K562 (cell line): ENCODE results near the gene MYO18A. TPM values are rescaled to one million over a fixed set of nuclear protein-coding genes. Genes with fewer than 3 reads are reported as not detected.
A peak's percentile ranks its signal among the peaks of the same experiment; 100 is the strongest.

Experiments
- ATAC-seq: fragments of 200-7000 bp; cut with Tn5 transposase; 3 replicates; pipeline ENCODE4 v1.9.1; 2020; ENCODE audit warnings: moderate library complexity
- BruUV-seq: library from RNA; stranded (reverse); fragments of 400-500 nt; replicated peaks from 2 replicates; lab custom pipeline; 2021; lab: Mats Ljungman, UMichigan
- CTCF ChIA-PET: fragments of 300-600 bp; formaldehyde crosslinking; extraction: SDS; loops from one replicate; lab custom pipeline; 2021; ENCODE audit warnings: low intra/inter-chr PET ratio; lab: Yijun Ruan, JAX
- POLR2A ChIA-PET: fragments of 300-600, 350-650 bp; sonication (Branson Sonifier 250); formaldehyde crosslinking; extraction: SDS; loops from one replicate; lab custom pipeline; 2021; ENCODE audit warnings: antibody characterized with exemption, inconsistent platforms; lab: Yijun Ruan, JAX
- DNase-seq, 4 experiments: peaks; one replicate each; pipeline versions ENCODE4 v3.0.0 to v3.0.0-alpha.2; 2011 to 2018; ENCODE audit warnings: low spot score in 3 of 4, mixed read lengths in 3 of 4; ENCODE audit errors: extremely low read depth in 1 of 4
- FAIRE-seq: peaks from 2 replicates; lab custom pipeline; 2011; peaks lifted over from hg19 to GRCh38; lab: Jason Lieb, UNC
- H2AFZ ChIP-seq: 2 replicates; pipeline ENCODE4 v1.6.0; 2011; ENCODE audit warnings: low read depth, low read length, control low read depth, inconsistent platforms
- H3K27ac ChIP-seq: fragments of 200-600 bp; 3 replicates; pipeline ENCODE4 v1.8.0; 2011; ENCODE audit warnings: low read depth, mild to moderate bottlenecking, control low read depth, inconsistent platforms, low read length, moderate library complexity, mixed read lengths; ENCODE audit errors: extremely low read depth
- H3K27me3 ChIP-seq, 2 experiments: fragments of 300-600 bp in 1 of 2; 2 replicates in 1 of 2; 3 replicates in 1 of 2; pipeline versions ENCODE4 v1.6.0 to v1.8.0; 2011; ENCODE audit warnings: inconsistent platforms in 2 of 2, low read length in 2 of 2, mild to moderate bottlenecking in 1 of 2, mixed read lengths in 1 of 2, moderate library complexity in 1 of 2; ENCODE audit not compliant: control insufficient read depth in 2 of 2, insufficient read depth in 2 of 2
- H3K36me3 ChIP-seq: fragments of 300-600 bp; 3 replicates; pipeline ENCODE4 v1.8.0; 2011; ENCODE audit warnings: mild to moderate bottlenecking, low read length, inconsistent platforms; ENCODE audit not compliant: control insufficient read depth, insufficient read depth
- H3K4me1 ChIP-seq, 2 experiments: fragments of 200-600 bp in 1 of 2; replicated peaks in 1 of 2; 2 replicates in 1 of 2; 3 replicates in 1 of 2; pipeline versions ENCODE4 v1.5.1 to v1.8.0; 2011; ENCODE audit warnings: inconsistent platforms in 2 of 2, low read length in 2 of 2, mild to moderate bottlenecking in 1 of 2, mixed read lengths in 1 of 2, moderate library complexity in 1 of 2; ENCODE audit not compliant: control insufficient read depth in 2 of 2, insufficient read depth in 2 of 2
- H3K4me2 ChIP-seq: 2 replicates; pipeline ENCODE4 v1.6.1; 2011; ENCODE audit warnings: low read length, control low read depth, inconsistent platforms, mixed read lengths; ENCODE audit not compliant: insufficient read depth
- H3K4me3 ChIP-seq: fragments of 200-600 bp; sonication (generic), shearing (Covaris generic); 2 replicates; pipeline ENCODE4 v1.5.1; 2016; ENCODE audit warnings: control low read depth, inconsistent platforms
- H3K79me2 ChIP-seq: fragments of 200-600 bp; 3 replicates; pipeline ENCODE4 v1.8.0; 2011; ENCODE audit warnings: low read length, inconsistent platforms; ENCODE audit not compliant: control insufficient read depth, insufficient read depth
- H3K9ac ChIP-seq, 2 experiments: 2 replicates each; pipeline versions ENCODE4 v1.6.0 to v1.6.1; 2011; ENCODE audit warnings: low read depth in 2 of 2, low read length in 2 of 2, control low read depth in 1 of 2, inconsistent platforms in 1 of 2, mild to moderate bottlenecking in 1 of 2, mixed read lengths in 1 of 2; ENCODE audit not compliant: insufficient read depth in 1 of 2
- H3K9me1 ChIP-seq: one replicate; pipeline ENCODE4 v1.6.0; 2011; ENCODE audit warnings: inconsistent platforms, mild to moderate bottlenecking, low read length, moderate library complexity; ENCODE audit not compliant: control insufficient read depth, insufficient read depth
- H3K9me3 ChIP-seq: replicated peaks from 2 replicates; pipeline ENCODE4 v1.5.1; 2011; ENCODE audit warnings: low read depth, low read length, inconsistent platforms; ENCODE audit not compliant: control insufficient read depth, insufficient read depth
- H4K20me1 ChIP-seq: replicated peaks from 2 replicates; pipeline ENCODE4 v1.6.1; 2011; ENCODE audit warnings: low read length, inconsistent platforms, mixed read lengths; ENCODE audit not compliant: control insufficient read depth, insufficient read depth
- ILK ChIP-seq: fragments of 450-650 bp; IDR thresholded peaks from 2 replicates; pipeline ENCODE4 v1.6.1; 2016; ENCODE audit warnings: missing genetic modification characterization, low read depth, mild to moderate bottlenecking, missing compliant biosample characterization, moderate library complexity, borderline replicate concordance
- MCM2 ChIP-seq: fragments of 450-650 bp; IDR thresholded peaks from 2 replicates; pipeline ENCODE4 v1.6.1; 2017; ENCODE audit warnings: low read depth, mild to moderate bottlenecking
- RAD51 ChIP-seq: fragments of 450-650 bp; IDR thresholded peaks from 2 replicates; pipeline ENCODE4 v1.7.1; 2016; ENCODE audit warnings: low read depth, mild to moderate bottlenecking, borderline replicate concordance
- ZKSCAN3 ChIP-seq: fragments of 250-450 bp; sonication (Bioruptor Pico); IDR thresholded peaks from 2 replicates; pipeline ENCODE4 v1.4.0; 2020
- ZNF311 ChIP-seq: fragments of 250-450 bp; sonication (Bioruptor Pico); IDR thresholded peaks from 2 replicates; pipeline ENCODE4 v1.4.0; 2020; ENCODE audit warnings: mild to moderate bottlenecking, moderate library complexity
- ZNF431 ChIP-seq: sonication (generic); formaldehyde crosslinking; IDR thresholded peaks from 2 replicates; pipeline ENCODE4 v1.8.0; 2022; ENCODE audit warnings: mild to moderate bottlenecking, missing genetic modification reagents
- WGBS: fragments of 100-300 bp; shearing (Covaris generic); methylation state at CpG from one replicate; pipeline ENCODE4 v1.1.6; 2016; ENCODE audit warnings: low coverage, mixed read lengths; ENCODE audit not compliant: insufficient coverage; ENCODE audit errors: missing lambda C conversion rate; 5-methylcytosine and 5-hydroxymethylcytosine counted together
- in situ Hi-C: fragments of 300-500 bp; cut with MboI; formaldehyde crosslinking; loops from 4 replicates; pipeline ENCODE4 v1.15.0; 2018; ENCODE audit warnings: inconsistent platforms, mixed read lengths
- intact Hi-C: fragments of 100-400 bp; cut with micrococcal nuclease; formaldehyde crosslinking; loops from 2 replicates; pipeline ENCODE4 v1.14.2; 2022
- polyA plus RNA-seq, 8 experiments: library from polyadenylated mRNA; depleted of rRNA in 4 of 8; stranded (reverse) in 5 of 8; unstranded in 3 of 8; fragments of >200 nt; fragmentation: Nextera tagmentation in 2 of 8; fragmentation: Illumina TruSeq in 1 of 8; extraction: Ambion mirVana in 2 of 8; extraction: Trizol in 1 of 8; gene quantifications; 2 replicates each; pipeline versions ENCODE4 v1.2.1 to v1.2.3, GENCODE V29; 2011 to 2014; ENCODE audit warnings: inconsistent platforms in 1 of 8, missing spikeins in 1 of 8
- total RNA-seq, 7 experiments: library from RNA; depleted of rRNA in 6 of 7; stranded (reverse); fragments of >200 nt in 6 of 7; fragmentation: Illumina TruSeq in 2 of 7; extraction: Trizol in 2 of 7; gene quantifications; 2 replicates each; pipeline versions ENCODE4 v1.2.1 to v1.2.3, GENCODE V29; 2011 to 2021; ENCODE audit warnings: low replicate concordance in 1 of 7
- TF ChIP-seq, protein P1 (sequence below): fragments of 200-600 bp; sonication (generic); IDR thresholded peaks from one replicate; pipeline ENCODE4 v1.6.1; 2012; ENCODE audit warnings: mild to moderate bottlenecking, low read depth, low read length, inconsistent platforms

Gene MYO18A
- total and polyA plus RNA-seq, 9 of the 15 experiments (the other 6 are each of a cell fraction or from before 2014, with no cell fraction given) = 2.5 to 65.4 (median 17.1) TPM

DNA sequence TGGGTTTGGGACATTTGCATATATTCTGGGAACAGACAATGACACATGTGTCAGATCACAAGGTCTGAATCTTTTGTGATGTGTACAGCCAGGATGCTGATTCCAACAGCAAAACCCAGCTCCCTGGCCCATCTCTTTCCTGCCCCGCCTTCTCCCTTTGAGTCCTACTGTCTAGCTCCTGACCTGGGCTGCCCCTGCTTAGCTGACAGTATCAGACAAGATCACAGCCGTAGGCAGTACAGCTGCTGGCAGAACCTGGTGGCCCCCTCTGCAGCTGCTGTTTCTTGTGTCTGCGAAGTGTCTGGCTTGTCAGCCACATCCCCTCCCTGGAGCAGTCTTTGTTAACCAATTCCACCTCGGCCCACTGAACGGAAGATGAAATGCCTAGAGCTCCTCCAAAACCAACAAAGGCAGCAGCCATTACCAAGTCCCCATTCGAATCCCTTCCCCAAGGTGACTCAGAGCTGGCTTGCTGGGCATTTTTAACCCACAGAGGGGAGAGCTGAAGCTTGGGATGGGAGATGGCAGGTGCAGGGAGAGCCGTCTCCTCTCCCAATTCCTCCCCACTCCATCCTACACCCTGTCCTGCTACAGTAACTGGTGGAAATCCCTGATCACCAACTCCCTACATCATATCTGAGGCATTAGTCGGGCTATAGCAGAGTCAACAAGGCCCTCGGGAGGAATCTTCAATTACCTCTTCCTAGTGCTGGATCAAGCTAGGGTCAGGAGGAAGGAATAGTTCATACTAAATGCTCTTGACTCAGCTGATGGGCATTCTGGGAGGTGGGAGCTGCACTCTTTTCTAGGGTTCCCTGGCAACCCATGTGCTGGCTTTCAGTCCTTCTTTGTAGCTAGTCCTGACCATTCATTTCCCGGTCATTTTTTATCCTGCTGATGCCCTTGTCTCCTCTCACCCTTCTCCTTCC, 131.5 kb downstream of the MYO18A start:
- under 1% methylated on average over 10 of the region's 10 CpGs for WGBS
- no TSS peak for BruUV-seq
- H3K9me1 ChIP-seq = no peaks in the 10 kb centered on the region
- POLR2A ChIA-PET = interaction anchor here (0.6 to 2.2 kb wide), 5 partner anchors 8 to 141 kb away, joined by 3 to 4 read pairs (median 3); partner anchors contain the start of gene SEZ6
- in situ Hi-C loops = no loop called here
- H3K4me1 ChIP-seq = no peaks in the 10 kb centered on the region
- H4K20me1 ChIP-seq = peaks cover 7% of the 10 kb centered on the region
- ATAC-seq (peak; percentile 55), FAIRE-seq (no peak), DNase-seq (no peak)
- no peak overlapping the region for H3K4me3 ChIP-seq
- no peak for TF ChIP-seq ZNF311 (CRISPR knock-in tag)
- TF ChIP-seq ZKSCAN3 = no peak
- no peak for TF ChIP-seq ZNF431 (CRISPR knock-in tag)
- TF ChIP-seq, protein P1, sequence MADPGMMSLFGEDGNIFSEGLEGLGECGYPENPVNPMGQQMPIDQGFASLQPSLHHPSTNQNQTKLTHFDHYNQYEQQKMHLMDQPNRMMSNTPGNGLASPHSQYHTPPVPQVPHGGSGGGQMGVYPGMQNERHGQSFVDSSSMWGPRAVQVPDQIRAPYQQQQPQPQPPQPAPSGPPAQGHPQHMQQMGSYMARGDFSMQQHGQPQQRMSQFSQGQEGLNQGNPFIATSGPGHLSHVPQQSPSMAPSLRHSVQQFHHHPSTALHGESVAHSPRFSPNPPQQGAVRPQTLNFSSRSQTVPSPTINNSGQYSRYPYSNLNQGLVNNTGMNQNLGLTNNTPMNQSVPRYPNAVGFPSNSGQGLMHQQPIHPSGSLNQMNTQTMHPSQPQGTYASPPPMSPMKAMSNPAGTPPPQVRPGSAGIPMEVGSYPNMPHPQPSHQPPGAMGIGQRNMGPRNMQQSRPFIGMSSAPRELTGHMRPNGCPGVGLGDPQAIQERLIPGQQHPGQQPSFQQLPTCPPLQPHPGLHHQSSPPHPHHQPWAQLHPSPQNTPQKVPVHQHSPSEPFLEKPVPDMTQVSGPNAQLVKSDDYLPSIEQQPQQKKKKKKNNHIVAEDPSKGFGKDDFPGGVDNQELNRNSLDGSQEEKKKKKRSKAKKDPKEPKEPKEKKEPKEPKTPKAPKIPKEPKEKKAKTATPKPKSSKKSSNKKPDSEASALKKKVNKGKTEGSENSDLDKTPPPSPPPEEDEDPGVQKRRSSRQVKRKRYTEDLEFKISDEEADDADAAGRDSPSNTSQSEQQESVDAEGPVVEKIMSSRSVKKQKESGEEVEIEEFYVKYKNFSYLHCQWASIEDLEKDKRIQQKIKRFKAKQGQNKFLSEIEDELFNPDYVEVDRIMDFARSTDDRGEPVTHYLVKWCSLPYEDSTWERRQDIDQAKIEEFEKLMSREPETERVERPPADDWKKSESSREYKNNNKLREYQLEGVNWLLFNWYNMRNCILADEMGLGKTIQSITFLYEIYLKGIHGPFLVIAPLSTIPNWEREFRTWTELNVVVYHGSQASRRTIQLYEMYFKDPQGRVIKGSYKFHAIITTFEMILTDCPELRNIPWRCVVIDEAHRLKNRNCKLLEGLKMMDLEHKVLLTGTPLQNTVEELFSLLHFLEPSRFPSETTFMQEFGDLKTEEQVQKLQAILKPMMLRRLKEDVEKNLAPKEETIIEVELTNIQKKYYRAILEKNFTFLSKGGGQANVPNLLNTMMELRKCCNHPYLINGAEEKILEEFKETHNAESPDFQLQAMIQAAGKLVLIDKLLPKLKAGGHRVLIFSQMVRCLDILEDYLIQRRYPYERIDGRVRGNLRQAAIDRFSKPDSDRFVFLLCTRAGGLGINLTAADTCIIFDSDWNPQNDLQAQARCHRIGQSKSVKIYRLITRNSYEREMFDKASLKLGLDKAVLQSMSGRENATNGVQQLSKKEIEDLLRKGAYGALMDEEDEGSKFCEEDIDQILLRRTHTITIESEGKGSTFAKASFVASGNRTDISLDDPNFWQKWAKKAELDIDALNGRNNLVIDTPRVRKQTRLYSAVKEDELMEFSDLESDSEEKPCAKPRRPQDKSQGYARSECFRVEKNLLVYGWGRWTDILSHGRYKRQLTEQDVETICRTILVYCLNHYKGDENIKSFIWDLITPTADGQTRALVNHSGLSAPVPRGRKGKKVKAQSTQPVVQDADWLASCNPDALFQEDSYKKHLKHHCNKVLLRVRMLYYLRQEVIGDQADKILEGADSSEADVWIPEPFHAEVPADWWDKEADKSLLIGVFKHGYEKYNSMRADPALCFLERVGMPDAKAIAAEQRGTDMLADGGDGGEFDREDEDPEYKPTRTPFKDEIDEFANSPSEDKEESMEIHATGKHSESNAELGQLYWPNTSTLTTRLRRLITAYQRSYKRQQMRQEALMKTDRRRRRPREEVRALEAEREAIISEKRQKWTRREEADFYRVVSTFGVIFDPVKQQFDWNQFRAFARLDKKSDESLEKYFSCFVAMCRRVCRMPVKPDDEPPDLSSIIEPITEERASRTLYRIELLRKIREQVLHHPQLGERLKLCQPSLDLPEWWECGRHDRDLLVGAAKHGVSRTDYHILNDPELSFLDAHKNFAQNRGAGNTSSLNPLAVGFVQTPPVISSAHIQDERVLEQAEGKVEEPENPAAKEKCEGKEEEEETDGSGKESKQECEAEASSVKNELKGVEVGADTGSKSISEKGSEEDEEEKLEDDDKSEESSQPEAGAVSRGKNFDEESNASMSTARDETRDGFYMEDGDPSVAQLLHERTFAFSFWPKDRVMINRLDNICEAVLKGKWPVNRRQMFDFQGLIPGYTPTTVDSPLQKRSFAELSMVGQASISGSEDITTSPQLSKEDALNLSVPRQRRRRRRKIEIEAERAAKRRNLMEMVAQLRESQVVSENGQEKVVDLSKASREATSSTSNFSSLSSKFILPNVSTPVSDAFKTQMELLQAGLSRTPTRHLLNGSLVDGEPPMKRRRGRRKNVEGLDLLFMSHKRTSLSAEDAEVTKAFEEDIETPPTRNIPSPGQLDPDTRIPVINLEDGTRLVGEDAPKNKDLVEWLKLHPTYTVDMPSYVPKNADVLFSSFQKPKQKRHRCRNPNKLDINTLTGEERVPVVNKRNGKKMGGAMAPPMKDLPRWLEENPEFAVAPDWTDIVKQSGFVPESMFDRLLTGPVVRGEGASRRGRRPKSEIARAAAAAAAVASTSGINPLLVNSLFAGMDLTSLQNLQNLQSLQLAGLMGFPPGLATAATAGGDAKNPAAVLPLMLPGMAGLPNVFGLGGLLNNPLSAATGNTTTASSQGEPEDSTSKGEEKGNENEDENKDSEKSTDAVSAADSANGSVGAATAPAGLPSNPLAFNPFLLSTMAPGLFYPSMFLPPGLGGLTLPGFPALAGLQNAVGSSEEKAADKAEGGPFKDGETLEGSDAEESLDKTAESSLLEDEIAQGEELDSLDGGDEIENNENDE = no peak
- no peak for TF ChIP-seq MCM2
- no peak for TF ChIP-seq RAD51
- TF ChIP-seq ILK (tag) = no peak
- H2AFZ ChIP-seq = no peak overlapping the region
- no peaks in the 10 kb centered on the region for H3K36me3 ChIP-seq
- intact Hi-C loops = no loop called here
- peaks cover 58 to 66% of the 10 kb centered on the region in 2 experiments for H3K27me3 ChIP-seq
- H3K9ac ChIP-seq = no peak overlapping the region
- no peaks in the 10 kb centered on the region for H3K9me3 ChIP-seq
- no peak overlapping the region for H3K27ac ChIP-seq
- no peaks in the 10 kb centered on the region for H3K79me2 ChIP-seq
- no peak overlapping the region for H3K4me2 ChIP-seq
- CTCF ChIA-PET = no interaction called here
